Memory B cell (primary cell): ENCODE data around the gene PRRX1.

Experiments
- ATAC-seq: fragments of 150-1000 bp; cut with Tn5 transposase; 2 replicates; pipeline ENCODE4 v1.10.0; 2021; ENCODE audit warnings: low read depth, mild to moderate bottlenecking, moderate library complexity
- DNase-seq, 2 donors: peaks; one replicate each; pipeline ENCODE4 v3.0.0; 2022; ENCODE audit warnings: low spot score in 2 of 2
- H3K27ac Mint-ChIP-seq: one replicate; pipeline ENCODE4 v1.8.0; 2022; ENCODE audit warnings: mild to moderate bottlenecking, moderate library complexity, mixed read lengths
- H3K27me3 Mint-ChIP-seq: one replicate; pipeline ENCODE4 v1.8.0; 2022; ENCODE audit warnings: mixed read lengths
- H3K36me3 Mint-ChIP-seq: one replicate; pipeline ENCODE4 v1.8.0; 2022; ENCODE audit warnings: mild to moderate bottlenecking, mixed read lengths
- H3K4me1 Mint-ChIP-seq: one replicate; pipeline ENCODE4 v1.8.0; 2022; ENCODE audit warnings: mixed read lengths
- H3K4me3 Mint-ChIP-seq: one replicate; pipeline ENCODE4 v1.8.0; 2022; ENCODE audit warnings: mild to moderate bottlenecking, moderate library complexity, mixed read lengths
- H3K9me3 Mint-ChIP-seq: one replicate; pipeline ENCODE4 v1.8.0; 2022; ENCODE audit warnings: mixed read lengths

The PRRX1 gene

GRCh38 chr1:170660281-170660713 lies 3.6 kb upstream of the PRRX1 start:
- no peak overlapping the region for H3K27ac Mint-ChIP-seq
- ATAC-seq (no peak), DNase-seq (no peak)
- peaks cover 4% of the 10 kb centered on the region for H3K4me1 Mint-ChIP-seq
- H3K9me3 Mint-ChIP-seq: no peaks in the 10 kb centered on the region
- no peak overlapping the region for H3K4me3 Mint-ChIP-seq
- no peaks in the 10 kb centered on the region for H3K36me3 Mint-ChIP-seq
- H3K27me3 Mint-ChIP-seq: peaks cover 14% of the 10 kb centered on the region

- Mint-ChIP-seq H3K4me1 (peaks cover 4% of the 10 kb centered on the region), H3K9me3 (no peaks in the 10 kb centered on the region), H3K27me3 (peaks cover 18% of the 10 kb centered on the region), H3K4me3 (no peak overlapping the region), H3K36me3 (no peaks in the 10 kb centered on the region), H3K27ac (no peak overlapping the region)
- ATAC-seq (no peak), DNase-seq (no peak)
These were observed 2.9 kb upstream of the PRRX1 start for GRCh38 chr1:170660871-170661645.

- H3K4me3 Mint-ChIP-seq: no peak overlapping the region
- no peaks in the 10 kb centered on the region for H3K9me3 Mint-ChIP-seq
- peaks cover 23% of the 10 kb centered on the region for H3K27me3 Mint-ChIP-seq
These were observed 2.1 kb upstream of the PRRX1 start for GRCh38 chr1:170661646-170662411.

DNA sequence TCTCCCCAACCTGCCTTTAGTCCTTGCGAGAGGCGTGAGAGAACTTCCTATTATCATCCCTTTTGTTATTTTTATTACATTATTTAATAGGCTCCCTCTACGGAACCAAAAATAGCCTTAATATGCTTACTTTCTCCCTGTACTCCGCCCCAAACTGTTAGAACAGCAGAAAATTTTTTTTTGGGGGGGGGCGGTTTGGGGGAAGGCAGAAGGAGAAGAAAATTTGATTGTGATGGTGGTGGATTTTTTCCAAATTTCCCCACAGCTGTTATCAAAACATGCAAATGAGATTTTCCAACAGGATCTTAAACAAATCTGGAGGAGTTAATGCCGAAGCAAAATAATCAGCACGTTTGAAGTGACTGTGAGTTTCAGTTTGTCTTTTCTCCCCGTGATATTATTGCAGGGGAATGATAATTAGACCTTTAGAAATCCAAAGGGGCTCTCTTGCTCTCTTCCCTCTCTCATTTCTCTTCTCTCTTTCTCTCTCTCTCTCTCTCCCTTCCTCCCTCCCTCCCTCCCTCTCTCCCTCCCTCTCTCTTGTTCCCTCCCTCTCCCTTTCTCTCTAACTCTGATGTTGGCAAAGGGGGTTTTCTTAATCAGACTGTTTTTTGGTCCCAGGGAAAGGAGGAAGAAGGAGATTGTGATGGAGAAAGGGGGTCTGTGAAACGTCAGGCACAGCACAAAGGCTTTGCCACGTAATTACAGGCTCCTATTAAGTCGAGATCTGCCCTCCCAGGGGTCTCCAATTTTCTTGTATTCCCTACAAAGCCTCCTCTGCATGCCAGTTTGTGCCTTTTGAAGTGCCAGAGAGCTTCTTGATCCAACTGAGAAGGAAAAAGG lies 1.1 kb upstream of the PRRX1 start:
- Mint-ChIP-seq H3K4me3 (no peak overlapping the region), H3K9me3 (no peaks in the 10 kb centered on the region), H3K27ac (no peak overlapping the region), H3K27me3 (peaks cover 30% of the 10 kb centered on the region), H3K4me1 (peaks cover 10% of the 10 kb centered on the region), H3K36me3 (no peaks in the 10 kb centered on the region)
- DNase-seq (no peak), ATAC-seq (no peak)

More at GRCh38 chr1:170661646-170662411, 2.1 kb upstream of the PRRX1 start:
- H3K27ac Mint-ChIP-seq: no peak overlapping the region
- H3K4me1 Mint-ChIP-seq: peaks cover 4% of the 10 kb centered on the region
- DNase-seq (no peak), ATAC-seq (no peak)
- H3K36me3 Mint-ChIP-seq: no peaks in the 10 kb centered on the region

- DNase-seq (no peak), ATAC-seq (no peak)
- Mint-ChIP-seq H3K36me3 (no peaks in the 10 kb centered on the region), H3K9me3 (no peaks in the 10 kb centered on the region), H3K4me1 (peaks cover 13% of the 10 kb centered on the region), H3K27ac (no peak overlapping the region), H3K4me3 (no peak overlapping the region), H3K27me3 (peaks cover 32% of the 10 kb centered on the region)
These were observed 383 bp upstream of the PRRX1 start for GRCh38 chr1:170663404-170664092.

GRCh38 chr1:170664828-170665612 lies 1.1 kb downstream of the PRRX1 start:
- Mint-ChIP-seq H3K4me1 (peaks cover 13% of the 10 kb centered on the region), H3K27ac (no peak overlapping the region), H3K4me3 (no peak overlapping the region), H3K9me3 (no peaks in the 10 kb centered on the region), H3K27me3 (peaks cover 34% of the 10 kb centered on the region), H3K36me3 (no peaks in the 10 kb centered on the region)
- no peak for ATAC-seq
- no peak for DNase-seq

DNA sequence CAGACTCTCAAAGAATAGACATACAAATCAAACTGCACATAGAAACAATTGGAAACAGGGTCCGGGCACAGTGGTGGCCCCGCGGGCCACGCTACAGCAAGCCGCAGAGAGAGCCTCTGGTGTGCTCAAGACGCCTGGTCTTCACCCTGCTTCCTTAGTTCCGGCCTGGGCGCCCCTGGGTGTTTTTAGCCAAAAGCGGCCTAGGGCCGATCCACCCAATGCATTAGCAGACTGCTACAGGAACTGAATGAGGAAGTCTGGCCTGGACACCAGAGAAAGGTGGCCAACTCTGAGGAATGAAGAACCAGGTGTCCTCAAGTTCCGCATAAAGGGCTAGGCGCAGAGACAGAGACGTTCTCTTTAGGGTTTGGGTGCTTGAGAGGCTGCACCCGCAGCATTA lies 1.7 kb downstream of the PRRX1 start:
- ATAC-seq: no peak

GRCh38 chr1:170666541-170667254 lies 2.8 kb downstream of the PRRX1 start:
- no peak for DNase-seq
- no peaks in the 10 kb centered on the region for H3K36me3 Mint-ChIP-seq
- peaks cover 33% of the 10 kb centered on the region for H3K27me3 Mint-ChIP-seq
- no peak overlapping the region for H3K4me3 Mint-ChIP-seq
- no peak overlapping the region for H3K27ac Mint-ChIP-seq
- ATAC-seq: no peak
- H3K9me3 Mint-ChIP-seq: no peaks in the 10 kb centered on the region
- H3K4me1 Mint-ChIP-seq: peaks cover 9% of the 10 kb centered on the region

More for the DNA sequence above, 1.7 kb downstream of the PRRX1 start:
- Mint-ChIP-seq H3K27me3 (peaks cover 32% of the 10 kb centered on the region), H3K36me3 (no peaks in the 10 kb centered on the region), H3K27ac (no peak overlapping the region), H3K4me1 (peaks cover 13% of the 10 kb centered on the region), H3K9me3 (no peaks in the 10 kb centered on the region), H3K4me3 (no peak overlapping the region)
- DNase-seq: no peak

DNA sequence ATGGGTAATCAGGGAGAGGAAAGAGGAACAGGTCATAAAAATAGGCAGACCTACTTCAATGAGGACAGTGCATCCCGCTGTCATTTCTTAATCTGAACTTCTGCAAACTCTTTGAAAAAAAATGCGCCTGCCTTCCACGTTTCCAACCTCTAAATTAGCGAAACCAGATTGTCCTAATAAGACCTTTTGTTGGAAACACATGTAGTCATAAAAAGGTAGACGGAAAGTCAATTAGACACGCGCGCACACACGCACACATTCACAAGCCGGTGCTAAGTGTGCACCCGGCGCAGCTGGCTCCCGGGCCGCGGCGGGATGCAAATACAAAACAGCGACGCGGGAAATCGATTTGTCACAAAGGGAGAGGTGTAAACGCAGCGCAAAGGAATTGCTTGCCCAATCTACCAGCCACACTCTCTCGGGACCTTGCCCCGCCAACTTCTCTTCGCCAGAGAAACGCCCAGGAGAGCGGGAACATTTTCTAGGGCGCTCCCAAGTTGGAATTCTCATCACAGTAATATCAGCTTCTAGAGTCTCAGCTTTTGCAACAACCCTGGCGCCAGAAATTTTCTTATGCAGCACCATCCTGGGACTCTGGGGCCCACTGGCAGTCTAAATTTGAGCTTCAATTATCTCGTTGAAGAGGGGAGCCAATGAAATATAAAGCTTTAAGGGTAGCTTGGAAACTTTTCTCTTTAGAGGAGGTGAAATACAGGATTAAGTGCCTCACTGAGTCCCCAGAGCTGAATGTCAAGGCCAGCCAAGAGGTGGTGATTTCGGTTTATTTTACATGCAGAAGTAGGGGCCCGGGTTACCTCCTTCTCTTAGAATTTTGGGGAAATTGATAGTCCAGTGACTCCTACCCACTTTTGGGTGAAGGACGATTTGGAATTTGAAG lies 4.5 kb downstream of the PRRX1 start:
- no peak for ATAC-seq

GRCh38 chr1:170669107-170669445 lies 5.1 kb downstream of the PRRX1 start:
- ATAC-seq (no peak), DNase-seq (no peak)
- Mint-ChIP-seq H3K27ac (no peak overlapping the region), H3K4me3 (no peak overlapping the region), H3K27me3 (peaks cover 37% of the 10 kb centered on the region), H3K4me1 (peaks cover 9% of the 10 kb centered on the region), H3K9me3 (no peaks in the 10 kb centered on the region), H3K36me3 (no peaks in the 10 kb centered on the region)

More for the DNA sequence above, 4.5 kb downstream of the PRRX1 start:
- no peak overlapping the region for H3K27ac Mint-ChIP-seq
- H3K36me3 Mint-ChIP-seq: no peaks in the 10 kb centered on the region
- H3K27me3 Mint-ChIP-seq: peaks cover 35% of the 10 kb centered on the region
- no peak for DNase-seq
- H3K9me3 Mint-ChIP-seq: no peaks in the 10 kb centered on the region
- H3K4me1 Mint-ChIP-seq: peaks cover 9% of the 10 kb centered on the region
- H3K4me3 Mint-ChIP-seq: no peak overlapping the region

GRCh38 chr1:170669586-170670530 lies 5.9 kb downstream of the PRRX1 start:
- H3K9me3 Mint-ChIP-seq: no peaks in the 10 kb centered on the region
- peaks cover 40% of the 10 kb centered on the region for H3K27me3 Mint-ChIP-seq
- H3K4me3 Mint-ChIP-seq: no peak overlapping the region
- H3K4me1 Mint-ChIP-seq: peaks cover 9% of the 10 kb centered on the region
- no peaks in the 10 kb centered on the region for H3K36me3 Mint-ChIP-seq
- no peak overlapping the region for H3K27ac Mint-ChIP-seq
- no peak for ATAC-seq
- DNase-seq: no peak
